ENCODE results near the gene PPRC1. TPM values are rescaled to one million over a fixed set of nuclear protein-coding genes. Genes with fewer than 3 reads are reported as not detected.

PPRC1 gene
- total RNA-seq, 1 experiment from 2014 or later: 15.8 TPM

GRCh38 chr10:102135956-102136526, 3.2 kb downstream of the PPRC1 start:
- no peak for DNase-seq (ENCODE audit: low read depth)
- in situ Hi-C loops (cut with HindIII; ENCODE audit: low pct_unique_long_range_greater_than_20kb, low sequenced_read_pairs): no loop called here

GRCh38 chr10:102139281-102140110, 6.7 kb downstream of the PPRC1 start:
- DNase-seq (ENCODE audit: low read depth): no peak
- in situ Hi-C loops (cut with HindIII; ENCODE audit: low pct_unique_long_range_greater_than_20kb, low sequenced_read_pairs): no loop called here

- no peak for DNase-seq (ENCODE audit: low read depth)
- in situ Hi-C loops (cut with HindIII; ENCODE audit: low pct_unique_long_range_greater_than_20kb, low sequenced_read_pairs): no loop called here
These were observed 7.4 kb downstream of the PPRC1 start for GRCh38 chr10:102140218-102140617.

- in situ Hi-C loops (cut with HindIII; ENCODE audit: low pct_unique_long_range_greater_than_20kb, low sequenced_read_pairs): no loop called here
These were observed 8.2 kb downstream of the PPRC1 start for GRCh38 chr10:102140913-102141540.

GRCh38 chr10:102141583-102142107, 8.8 kb downstream of the PPRC1 start:
- in situ Hi-C loops (cut with HindIII; ENCODE audit: low pct_unique_long_range_greater_than_20kb, low sequenced_read_pairs): no loop called here
- no peak for DNase-seq (ENCODE audit: low read depth)

More at GRCh38 chr10:102140913-102141540, 8.2 kb downstream of the PPRC1 start:
- DNase-seq (ENCODE audit: low read depth): no peak

- in situ Hi-C loops (cut with HindIII; ENCODE audit: low pct_unique_long_range_greater_than_20kb, low sequenced_read_pairs): no loop called here
- no peak for DNase-seq (ENCODE audit: low read depth)
These were observed 14.2 kb downstream of the PPRC1 start for GRCh38 chr10:102146971-102147428.

- no peak for DNase-seq (ENCODE audit: low read depth)
- in situ Hi-C loops (cut with HindIII; ENCODE audit: low pct_unique_long_range_greater_than_20kb, low sequenced_read_pairs): no loop called here
These were observed 14.7 kb downstream of the PPRC1 start for GRCh38 chr10:102147561-102147960.

GRCh38 chr10:102148275-102148674, 15.4 kb downstream of the PPRC1 start:
- in situ Hi-C loops (cut with HindIII; ENCODE audit: low pct_unique_long_range_greater_than_20kb, low sequenced_read_pairs): no loop called here
- DNase-seq (ENCODE audit: low read depth): no peak

GRCh38 chr10:102150970-102151773, 18.3 kb downstream of the PPRC1 start:
- in situ Hi-C loops (cut with HindIII; ENCODE audit: low pct_unique_long_range_greater_than_20kb, low sequenced_read_pairs): no loop called here
- no peak for DNase-seq (ENCODE audit: low read depth)

- in situ Hi-C loops (cut with HindIII; ENCODE audit: low pct_unique_long_range_greater_than_20kb, low sequenced_read_pairs): no loop called here
These were observed 19.1 kb downstream of the PPRC1 start, which contains the start of gene NOLC1 for GRCh38 chr10:102151774-102152544. Gene NOLC1 (plus strand): TSS chr10:102152389. CDS start chr10:102152411, 22 bp downstream.

GRCh38 chr10:102152545-102152890, 19.7 kb downstream of the PPRC1 start:
- in situ Hi-C loops (cut with HindIII; ENCODE audit: low pct_unique_long_range_greater_than_20kb, low sequenced_read_pairs): no loop called here
- DNase-seq (ENCODE audit: low read depth): peak; percentile 21

More at GRCh38 chr10:102151774-102152544, 19.1 kb downstream of the PPRC1 start, which contains the start of gene NOLC1:
- DNase-seq (ENCODE audit: low read depth): peak; percentile 100

- in situ Hi-C loops (cut with HindIII; ENCODE audit: low pct_unique_long_range_greater_than_20kb, low sequenced_read_pairs): no loop called here
- DNase-seq (ENCODE audit: low read depth): peak; percentile 9
These were observed 20.3 kb downstream of the PPRC1 start for GRCh38 chr10:102153093-102153620.

- no peak for DNase-seq (ENCODE audit: low read depth)
- in situ Hi-C loops (cut with HindIII; ENCODE audit: low pct_unique_long_range_greater_than_20kb, low sequenced_read_pairs): no loop called here
These were observed 21.8 kb downstream of the PPRC1 start for GRCh38 chr10:102154466-102155116.

- no peak for DNase-seq (ENCODE audit: low read depth)
- in situ Hi-C loops (cut with HindIII; ENCODE audit: low pct_unique_long_range_greater_than_20kb, low sequenced_read_pairs): no loop called here
These were observed 24.4 kb downstream of the PPRC1 start for GRCh38 chr10:102157224-102157623.

GRCh38 chr10:102159051-102159597, 26.3 kb downstream of the PPRC1 start:
- in situ Hi-C loops (cut with HindIII; ENCODE audit: low pct_unique_long_range_greater_than_20kb, low sequenced_read_pairs): no loop called here
- no peak for DNase-seq (ENCODE audit: low read depth)

GRCh38 chr10:102159831-102160230, 27.0 kb downstream of the PPRC1 start:
- DNase-seq (ENCODE audit: low read depth): no peak
- in situ Hi-C loops (cut with HindIII; ENCODE audit: low pct_unique_long_range_greater_than_20kb, low sequenced_read_pairs): no loop called here
